Fibroblast of mammary gland (primary cell): ENCODE results near the gene STAT2.
"Not testable (repeated sequence)": the region's sequence is repeated elsewhere in the genome, so short reads cannot be mapped to it uniquely, and the experiment has no call there.

Experiments used
- DNase-seq: peaks from one replicate; pipeline ENCODE4 v3.0.0-alpha.2; 2010; ENCODE audit warnings: low read depth
- H3K4me3 ChIP-seq: 2 replicates; pipeline ENCODE4 v1.5.1; 2011; ENCODE audit warnings: low read depth, mild to moderate bottlenecking, low read length, moderate library complexity; ENCODE audit not compliant: control insufficient read depth
- CTCF ChIP-seq: conservative IDR thresholded peaks from 2 replicates; pipeline ENCODE4 v1.5.1; 2011; ENCODE audit warnings: low read depth, low read length, inconsistent platforms; ENCODE audit not compliant: control insufficient read depth, insufficient read depth

The STAT2 gene

GRCh38 chr12:56324206-56324605, 35.7 kb downstream of the STAT2 start:
- no peak overlapping the region for H3K4me3 ChIP-seq
- DNase-seq = no peak
- no peak for TF ChIP-seq CTCF

- not testable (repeated sequence) for DNase-seq, H3K4me3 ChIP-seq
These were observed 38.3 kb downstream of the STAT2 start for GRCh38 chr12:56321610-56322009.

- peak; percentile 59 for DNase-seq
- no peak for TF ChIP-seq CTCF
- H3K4me3 ChIP-seq = no peak overlapping the region
These were observed 38.9 kb downstream of the STAT2 start for GRCh38 chr12:56321027-56321426.

GRCh38 chr12:56317675-56318074, 42.2 kb downstream of the STAT2 start:
- no peak for DNase-seq
- no peak overlapping the region for H3K4me3 ChIP-seq
- no peak for TF ChIP-seq CTCF

- peak within 1 kb of the TSS; percentile 94 for H3K4me3 ChIP-seq
- no peak for TF ChIP-seq CTCF
- DNase-seq = peak; percentile 96
These were observed 44.1 kb downstream of the STAT2 start, which contains the start of gene CNPY2 for GRCh38 chr12:56315622-56316473. TSS of gene CNPY2 (minus strand) at chr12:56315988. CDS start at chr12:56315217, 771 bp downstream.

GRCh38 chr12:56315249-56315621, 44.7 kb downstream of the STAT2 start:
- no peak for TF ChIP-seq CTCF
- DNase-seq = no peak
- H3K4me3 ChIP-seq = peak overlapping the region; percentile 94

- DNase-seq = no peak
- no peak for TF ChIP-seq CTCF
- H3K4me3 ChIP-seq = no peak overlapping the region
These were observed 48.9 kb downstream of the STAT2 start for GRCh38 chr12:56311003-56311402.
